Thoracic aorta (tissue), 2 donors: Measurements from ENCODE around the gene ATP1A1. TPM values are rescaled to one million over a fixed set of nuclear protein-coding genes. Genes with fewer than 3 reads are reported as not detected.

ENCODE experiments used
- ATAC-seq: fragments of 150-250 bp; one replicate; pipeline ENCODE4 v1.8.0; 2017; ENCODE audit warnings: low read depth; ENCODE audit not compliant: insufficient number of reproducible peaks, low FRiP score
- DNase-seq: peaks from one replicate; pipeline ENCODE4 v3.0.0-alpha.2; 2020; ENCODE audit warnings: low spot score
- H3K27ac ChIP-seq, 2 donors: fragments of 200-600 bp; sonication (generic); 1 replicate in 1 of 2; 2 replicates in 1 of 2; pipeline ENCODE4 v1.5.1; 2016; ENCODE audit warnings: mild to moderate bottlenecking in 2 of 2, moderate library complexity in 2 of 2
- H3K27me3 ChIP-seq: fragments of 200-600 bp; sonication (generic); replicated peaks from 2 replicates; pipeline ENCODE4 v1.6.0; 2016; ENCODE audit warnings: mild to moderate bottlenecking; ENCODE audit not compliant: insufficient read depth
- H3K36me3 ChIP-seq: fragments of 200-600 bp; sonication (generic); one replicate; pipeline ENCODE4 v1.5.1; 2016
- H3K4me1 ChIP-seq, 2 donors: fragments of 200-600 bp; sonication (generic); 1 replicate in 1 of 2; 2 replicates in 1 of 2; pipeline versions ENCODE4 v1.5.1 to v1.6.0; 2016; ENCODE audit warnings: low read depth in 2 of 2, mild to moderate bottlenecking in 1 of 2; ENCODE audit not compliant: control insufficient read depth in 1 of 2
- H3K4me3 ChIP-seq: fragments of 200-600 bp; sonication (generic); 2 replicates; pipeline ENCODE4 v1.5.1; 2016; ENCODE audit warnings: mild to moderate bottlenecking
- H3K9me3 ChIP-seq: fragments of 200-600 bp; sonication (generic); 2 replicates; pipeline ENCODE4 v1.5.1; 2016
- CTCF ChIP-seq: fragments of 200-600 bp; sonication (generic); IDR thresholded peaks from one replicate; pipeline ENCODE4 v1.5.1; 2019; ENCODE audit warnings: antibody characterized with exemption
- total RNA-seq, 2 donors: library from RNA; depleted of rRNA; stranded (reverse); fragments of >200 nt; gene quantifications; one replicate each; pipeline versions ENCODE4 v1.1.0 to v1.2.3, GENCODE V29; 2016

Gene ATP1A1
- total RNA-seq, 2 donors from 2014 or later, result 244 to 310 TPM

DNA sequence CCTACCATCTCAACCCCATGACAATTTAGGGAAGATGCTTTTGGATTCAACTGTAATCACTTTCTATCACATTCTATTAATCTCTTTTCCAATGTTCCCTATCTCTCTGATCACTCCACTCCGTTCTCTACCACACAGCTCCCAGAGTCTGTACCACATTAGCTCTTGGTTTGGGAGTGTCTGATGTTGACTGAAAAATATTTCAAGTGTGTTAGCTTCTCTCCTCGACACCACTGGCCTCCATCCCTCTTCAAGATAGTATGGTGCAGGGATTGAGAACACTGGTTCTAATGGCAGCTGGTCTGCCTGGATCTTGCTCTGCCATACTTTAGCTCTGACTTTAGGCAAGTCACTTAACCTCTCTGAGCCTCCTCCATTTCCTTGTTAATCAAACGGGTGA, 39.9 kb downstream of the ATP1A1 start:
- Histone ChIP-seq H3K27ac (no peak overlapping the region), H3K4me3 (no peak overlapping the region), H3K4me1 (peaks cover 6 to 10% of the 10 kb centered on the region in 2 donors), H3K36me3 (no peaks in the 10 kb centered on the region), H3K27me3 (no peaks in the 10 kb centered on the region), H3K9me3 (no peaks in the 10 kb centered on the region)
- no peak for TF ChIP-seq CTCF
- DNase-seq (no peak), ATAC-seq (no peak)

GRCh38 chr1:116413414-116413813, 40.4 kb downstream of the ATP1A1 start:
- TF ChIP-seq CTCF, result no peak
- H3K27ac ChIP-seq, result no peak overlapping the region
- ATAC-seq, result no peak
- H3K36me3 ChIP-seq, result no peaks in the 10 kb centered on the region
- peaks cover 8 to 12% of the 10 kb centered on the region in 2 donors for H3K4me1 ChIP-seq
- H3K9me3 ChIP-seq, result no peaks in the 10 kb centered on the region
- no peaks in the 10 kb centered on the region for H3K27me3 ChIP-seq
- no peak overlapping the region for H3K4me3 ChIP-seq
- DNase-seq, result no peak

GRCh38 chr1:116414364-116414763, 41.3 kb downstream of the ATP1A1 start:
- no peaks in the 10 kb centered on the region for H3K9me3 ChIP-seq
- H3K27ac ChIP-seq, result no peak overlapping the region
- H3K36me3 ChIP-seq, result no peaks in the 10 kb centered on the region
- DNase-seq (no peak), ATAC-seq (no peak)
- H3K4me1 ChIP-seq, result peaks cover 8 to 16% of the 10 kb centered on the region in 2 donors
- H3K27me3 ChIP-seq, result no peaks in the 10 kb centered on the region
- H3K4me3 ChIP-seq, result no peak overlapping the region
- TF ChIP-seq CTCF, result no peak

- H3K9me3 ChIP-seq, result no peaks in the 10 kb centered on the region
- TF ChIP-seq CTCF, result no peak
- H3K4me3 ChIP-seq, result no peak overlapping the region
- no peaks in the 10 kb centered on the region for H3K27me3 ChIP-seq
- H3K27ac ChIP-seq, result no peak overlapping the region
- ATAC-seq (no peak), DNase-seq (no peak)
- H3K36me3 ChIP-seq, result no peaks in the 10 kb centered on the region
- H3K4me1 ChIP-seq, result peaks cover 8 to 16% of the 10 kb centered on the region in 2 donors
These were observed 42.2 kb downstream of the ATP1A1 start for GRCh38 chr1:116415200-116415698.

- no peaks in the 10 kb centered on the region for H3K27me3 ChIP-seq
- ATAC-seq, result no peak
- H3K4me3 ChIP-seq, result no peak overlapping the region
- no peaks in the 10 kb centered on the region for H3K9me3 ChIP-seq
- no peaks in the 10 kb centered on the region for H3K36me3 ChIP-seq
- H3K4me1 ChIP-seq, result peaks cover 8 to 16% of the 10 kb centered on the region in 2 donors
- no peak for DNase-seq
- no peak for TF ChIP-seq CTCF
- H3K27ac ChIP-seq, result no peak overlapping the region
These were observed 42.9 kb downstream of the ATP1A1 start for GRCh38 chr1:116415699-116416533.
